Measurements from ENCODE around the gene GXYLT1.
A peak's percentile ranks its signal among the peaks of the same experiment; 100 is the strongest.
"Not testable (repeated sequence)": the region's sequence is repeated elsewhere in the genome, so short reads cannot be mapped to it uniquely, and the experiment has no call there.

The GXYLT1 gene

GRCh38 chr12:42084522-42084921, 60.2 kb downstream of the GXYLT1 start:
- no peak for TF ChIP-seq Cebpa-rat (IDR thresholded peaks at IDR 0.05)
- no peaks in the 10 kb centered on the region for H3K27me3 ChIP-seq

GRCh38 chr12:42076976-42077375, 67.7 kb downstream of the GXYLT1 start:
- H3K9me3 ChIP-seq (replicated peaks in 1 of 11) = peaks cover 0 to 7% (median 4%) of the 10 kb centered on the region in 11 experiments; a peak in 6 of 22 replicates
- H3K27me3 ChIP-seq = no peaks in the 10 kb centered on the region
- no peaks in the 10 kb centered on the region for H4K20me1 ChIP-seq
- no peak overlapping the region for H3K27ac ChIP-seq
- H3K36me3 ChIP-seq = peaks cover 0 to 7% (median 0%) of the 10 kb centered on the region in 11 experiments; a peak in 4 of 22 replicates
- H3K9ac ChIP-seq = no peak overlapping the region
- no peak overlapping the region for H3K4me3 ChIP-seq
- H3K4me2 ChIP-seq = no peak overlapping the region
- H3K4me1 ChIP-seq = no peaks in the 10 kb centered on the region
- no peak for TF ChIP-seq Cebpa-rat (IDR thresholded peaks at IDR 0.05)

More at GRCh38 chr12:42084522-42084921, 60.2 kb downstream of the GXYLT1 start:
- peak overlapping the region in 2 of 11 experiments; percentile 28 to 42; a peak in 3 of 22 replicates for H3K27ac ChIP-seq
- H3K4me3 ChIP-seq = no peak overlapping the region
- H3K9me3 ChIP-seq (replicated peaks in 1 of 11) = no peaks in the 10 kb centered on the region
- no peak overlapping the region for H3K9ac ChIP-seq
- H3K4me2 ChIP-seq = peak overlapping the region in 3 of 11 experiments; percentile 10 to 57 (median 51); a peak in 4 of 22 replicates
- peaks cover 0 to 13% (median 0%) of the 10 kb centered on the region in 10 experiments; a peak in 6 of 20 replicates for H3K4me1 ChIP-seq
- H3K36me3 ChIP-seq = peaks cover 17 to 47% (median 38%) of the 10 kb centered on the region in 11 experiments; a peak in 20 of 22 replicates
- no peaks in the 10 kb centered on the region for H4K20me1 ChIP-seq

- Histone ChIP-seq H3K9me3 (replicated peaks in 1 of 11) (peaks cover 0 to 7% (median 4%) of the 10 kb centered on the region in 11 experiments; a peak in 6 of 22 replicates), H3K27ac (no peak overlapping the region), H3K4me1 (no peaks in the 10 kb centered on the region), H3K4me2 (no peak overlapping the region), H3K9ac (no peak overlapping the region), H3K36me3 (no peaks in the 10 kb centered on the region), H3K27me3 (no peaks in the 10 kb centered on the region), H4K20me1 (no peaks in the 10 kb centered on the region), H3K4me3 (no peak overlapping the region)
- TF ChIP-seq Cebpa-rat (IDR thresholded peaks at IDR 0.05) = no peak
Measured at GRCh38 chr12:42070036-42070435, 74.6 kb downstream of the GXYLT1 start.

GRCh38 chr12:42059127-42059526, 85.5 kb downstream of the GXYLT1 start:
- Histone ChIP-seq H3K36me3 (no peaks in the 10 kb centered on the region), H3K4me3 (no peak overlapping the region), H3K27me3 (no peaks in the 10 kb centered on the region), H3K4me1 (peaks cover 0 to 16% (median 11%) of the 10 kb centered on the region in 10 experiments; a peak in 13 of 20 replicates), H4K20me1 (no peaks in the 10 kb centered on the region), H3K4me2 (no peak overlapping the region), H3K27ac (no peak overlapping the region), H3K9ac (no peak overlapping the region), H3K9me3 (replicated peaks in 1 of 11) (peaks cover 0 to 10% (median 4%) of the 10 kb centered on the region in 11 experiments; a peak in 7 of 22 replicates)
- no peak for TF ChIP-seq Cebpa-rat (IDR thresholded peaks at IDR 0.05)

- Histone ChIP-seq H3K4me2 (peak overlapping the region in 9 of 11 experiments; percentile 6 to 84 (median 49); a peak in 13 of 22 replicates), H3K4me1 (peaks cover 0 to 16% (median 11%) of the 10 kb centered on the region in 10 experiments; a peak in 13 of 20 replicates), H3K27me3 (no peaks in the 10 kb centered on the region), H3K9me3 (replicated peaks in 1 of 11) (no peaks in the 10 kb centered on the region), H3K4me3 (no peak overlapping the region), H3K9ac (no peak overlapping the region), H4K20me1 (no peaks in the 10 kb centered on the region), H3K36me3 (no peaks in the 10 kb centered on the region), H3K27ac (peak overlapping the region in 5 of 11 experiments; percentile 22 to 63 (median 48); a peak in 7 of 22 replicates)
- TF ChIP-seq Cebpa-rat (IDR thresholded peaks at IDR 0.05) = peak in 4 of 11 experiments; percentile 16 to 56 (median 43); a peak in 3 of 22 replicates
Measured at GRCh38 chr12:42056130-42056529, 88.5 kb downstream of the GXYLT1 start.

- Histone ChIP-seq H4K20me1 (no peaks in the 10 kb centered on the region), H3K4me2 (no peak overlapping the region), H3K27ac (no peak overlapping the region)
Measured at GRCh38 chr12:42053456-42053855, 91.2 kb downstream of the GXYLT1 start.

GRCh38 chr12:42048980-42049379, 95.7 kb downstream of the GXYLT1 start:
- H3K9me3 ChIP-seq (replicated peaks in 1 of 11); H4K20me1 ChIP-seq; H3K4me1 ChIP-seq; H3K9ac ChIP-seq; H3K27ac ChIP-seq; H3K27me3 ChIP-seq; H3K4me3 ChIP-seq; H3K4me2 ChIP-seq; H3K36me3 ChIP-seq: not testable (repeated sequence)

More at GRCh38 chr12:42053456-42053855, 91.2 kb downstream of the GXYLT1 start:
- H3K9ac ChIP-seq = no peak overlapping the region
- peaks cover 0 to 16% (median 11%) of the 10 kb centered on the region in 10 experiments; a peak in 13 of 20 replicates for H3K4me1 ChIP-seq
- H3K4me3 ChIP-seq = no peak overlapping the region
- H3K36me3 ChIP-seq = no peaks in the 10 kb centered on the region
- no peak for TF ChIP-seq Cebpa-rat (IDR thresholded peaks at IDR 0.05)
- no peaks in the 10 kb centered on the region for H3K27me3 ChIP-seq
- 0 out of 22 replicates have a peak, but pooled peaks cover 0 to 8% (median 0%) of the 10 kb centered on the region in 11 experiments for H3K9me3 ChIP-seq (replicated peaks in 1 of 11)

GRCh38 chr12:42039577-42039976, 105.1 kb downstream of the GXYLT1 start:
- Histone ChIP-seq H4K20me1 (no peaks in the 10 kb centered on the region), H3K36me3 (no peaks in the 10 kb centered on the region), H3K9me3 (replicated peaks in 1 of 11) (peaks cover 0 to 12% (median 0%) of the 10 kb centered on the region in 11 experiments; a peak in 4 of 22 replicates), H3K4me2 (no peak overlapping the region), H3K27ac (no peak overlapping the region), H3K4me3 (no peak overlapping the region), H3K27me3 (no peaks in the 10 kb centered on the region), H3K9ac (no peak overlapping the region), H3K4me1 (no peaks in the 10 kb centered on the region; a peak in 1 of 20 replicates)
- no peak for TF ChIP-seq Cebpa-rat (IDR thresholded peaks at IDR 0.05)

- Histone ChIP-seq H3K36me3 (no peaks in the 10 kb centered on the region), H3K27me3 (no peaks in the 10 kb centered on the region), H3K4me1 (no peaks in the 10 kb centered on the region; a peak in 1 of 20 replicates), H3K4me3 (no peak overlapping the region), H3K27ac (no peak overlapping the region), H3K4me2 (no peak overlapping the region), H3K9ac (no peak overlapping the region), H4K20me1 (no peaks in the 10 kb centered on the region), H3K9me3 (replicated peaks in 1 of 11) (peaks cover 0 to 12% (median 0%) of the 10 kb centered on the region in 11 experiments; a peak in 4 of 22 replicates)
- TF ChIP-seq Cebpa-rat (IDR thresholded peaks at IDR 0.05) = no peak
Measured at GRCh38 chr12:42039176-42039575, 105.5 kb downstream of the GXYLT1 start.
